Heart left ventricle (tissue), 13 donors: Measurements from ENCODE around the gene SORL1.

Experiments used
- CTCF ChIP-seq, 12 donors: fragments of 200-600 bp; sonication (generic) in 4 of 12; IDR thresholded peaks; one replicate each; pipeline versions ENCODE4 v1.5.0 to v1.8.0; 2018 to 2022; ENCODE audit warnings: antibody characterized with exemption in 12 of 12, mild to moderate bottlenecking in 5 of 12
- POLR2A ChIP-seq, 2 donors: fragments of 450-650 bp; IDR thresholded peaks; one replicate each; pipeline ENCODE4 v1.6.1; 2017; ENCODE audit warnings: antibody characterized with exemption in 2 of 2, mild to moderate bottlenecking in 2 of 2, moderate library complexity in 2 of 2
- donor health status: ischemic (EF 13 %, LVEDD 7.1; RV severe dilation, severe dysfunction).
- donor health status: DM: no; HTN: yes; CAD: no.
- donor health status: DM: no; HTN: no; CAD: no.
- donor health status: ischemic (EF 25% LVEDD 6.9; RV normal size, moderate dysfunction).
- donor health status: ischemic (EF 25% LVEDD 5.7; RV mildly dilated, moderate dysfunction).
- donor health status: ischemic (EF 35%, LVEDD 5.7; RV mildly dilated, moderate dysfunction).
- donor health status: nonischemic (EF 11% LVEDD 7.7; RV severe dilation, severe dysfunction).
- donor health status: DM: yes; HTN: yes; CAD: no.
- donor health status: PGD.
- donor health status: ischemic (EF 29% LVEDD 5.4; RV normal size, mild dysfunction).
- donor health status: nonischemic (EF 23%, LVEDD 6.1; RV moderate dilation, normal function).

- no peak for TF ChIP-seq CTCF (IDR thresholded peaks at IDR 0.05)
- no peak for TF ChIP-seq POLR2A (IDR thresholded peaks at IDR 0.05)
Observed at GRCh38 chr11:121614636-121615240, 162.6 kb downstream of the SORL1 start.
